Spleen (tissue), 7 donors: Measurements from ENCODE around the gene PDLIM4.

ENCODE experiments used
- POLR2A ChIP-seq, 3 donors: fragments of 450-650 bp; IDR thresholded peaks; one replicate each; pipeline ENCODE4 v1.5.1; 2017; ENCODE audit warnings: antibody characterized with exemption in 3 of 3, mild to moderate bottlenecking in 1 of 3
- POLR2AphosphoS5 ChIP-seq, 3 donors: sonication (generic); formaldehyde crosslinking; IDR thresholded peaks; one replicate each; pipeline ENCODE4 v1.5.1; 2017; ENCODE audit warnings: antibody characterized with exemption in 3 of 3
- TF ChIP-seq, protein P1 (sequence below), 11 experiments: fragments of 200-600 bp in 7 of 11; fragments of 450-650 bp in 4 of 11; sonication (generic) in 4 of 11; IDR thresholded peaks in 8 of 11; conservative IDR thresholded peaks in 3 of 11; 1 replicate in 7 of 11; 2 replicates in 4 of 11; pipeline versions ENCODE4 v1.4.0 to v1.8.0; 2016 to 2021; ENCODE audit warnings: antibody characterized with exemption in 11 of 11, inconsistent platforms in 4 of 11, mild to moderate bottlenecking in 1 of 11
- donor health status: DM: no; HTN: no; CAD: no; lungs with moderate emphysema.
- donor health status: DM: no; HTN: no; CAD: no.
- donor health status: DM: no; HTN: no; CAD: no.

DNA sequence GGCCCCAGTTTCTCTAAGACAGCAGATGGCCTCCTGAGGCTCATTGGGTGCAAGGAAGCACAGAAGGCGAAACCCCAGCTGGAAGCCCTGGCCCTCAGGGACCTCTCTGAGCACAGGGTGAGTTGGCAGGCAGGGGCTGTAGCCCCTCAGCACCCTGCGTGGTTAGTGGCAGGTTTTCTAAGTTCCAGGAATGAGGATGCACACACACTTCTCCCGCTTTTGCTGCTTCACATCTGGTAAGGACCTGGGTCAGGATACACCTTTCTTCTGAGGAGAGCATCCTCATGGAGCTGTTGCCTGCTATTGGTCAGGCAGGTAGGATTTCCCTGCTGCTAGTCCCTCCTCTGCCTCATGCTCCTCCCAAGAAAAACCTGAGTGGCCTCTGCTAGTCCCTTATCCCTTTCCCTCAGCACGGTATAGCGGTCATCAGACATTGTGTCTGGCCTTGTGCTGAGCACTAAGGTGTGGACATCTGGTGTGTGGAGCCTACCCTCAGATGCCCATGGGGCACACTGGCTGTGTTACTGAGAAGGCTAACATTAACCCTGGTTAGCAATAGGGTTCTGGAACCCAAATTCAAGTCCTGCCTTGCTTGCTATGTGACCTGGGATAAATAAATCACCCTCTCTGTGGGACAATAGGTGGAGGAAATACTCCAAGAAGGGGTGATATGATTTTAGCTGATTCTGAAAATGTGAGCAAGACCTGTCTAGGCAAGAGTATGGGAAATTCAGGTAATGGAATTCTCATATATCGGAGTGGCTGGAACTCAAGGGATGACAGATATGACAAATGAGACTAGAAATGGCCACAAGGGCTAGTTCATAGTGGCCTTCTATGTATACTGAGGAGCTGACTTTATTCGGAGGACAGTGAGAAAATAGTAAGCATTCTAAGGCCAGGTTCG, 38.3 kb downstream of the PDLIM4 start:
- TF ChIP-seq, protein P1, sequence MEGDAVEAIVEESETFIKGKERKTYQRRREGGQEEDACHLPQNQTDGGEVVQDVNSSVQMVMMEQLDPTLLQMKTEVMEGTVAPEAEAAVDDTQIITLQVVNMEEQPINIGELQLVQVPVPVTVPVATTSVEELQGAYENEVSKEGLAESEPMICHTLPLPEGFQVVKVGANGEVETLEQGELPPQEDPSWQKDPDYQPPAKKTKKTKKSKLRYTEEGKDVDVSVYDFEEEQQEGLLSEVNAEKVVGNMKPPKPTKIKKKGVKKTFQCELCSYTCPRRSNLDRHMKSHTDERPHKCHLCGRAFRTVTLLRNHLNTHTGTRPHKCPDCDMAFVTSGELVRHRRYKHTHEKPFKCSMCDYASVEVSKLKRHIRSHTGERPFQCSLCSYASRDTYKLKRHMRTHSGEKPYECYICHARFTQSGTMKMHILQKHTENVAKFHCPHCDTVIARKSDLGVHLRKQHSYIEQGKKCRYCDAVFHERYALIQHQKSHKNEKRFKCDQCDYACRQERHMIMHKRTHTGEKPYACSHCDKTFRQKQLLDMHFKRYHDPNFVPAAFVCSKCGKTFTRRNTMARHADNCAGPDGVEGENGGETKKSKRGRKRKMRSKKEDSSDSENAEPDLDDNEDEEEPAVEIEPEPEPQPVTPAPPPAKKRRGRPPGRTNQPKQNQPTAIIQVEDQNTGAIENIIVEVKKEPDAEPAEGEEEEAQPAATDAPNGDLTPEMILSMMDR (IDR thresholded peaks at IDR 0.05 in 8 of 11, conservative IDR thresholded peaks at IDR 0.05 in 3 of 11), result no peak
- TF ChIP-seq POLR2A (IDR thresholded peaks at IDR 0.05) (no peak), POLR2AphosphoS5 (IDR thresholded peaks at IDR 0.05) (no peak)
